ENCODE results near the gene MYRFL. TPM values are rescaled to one million over a fixed set of nuclear protein-coding genes. Genes with fewer than 3 reads are reported as not detected.

The MYRFL gene
- total RNA-seq, 2 donors from 2014 or later = 0.15 to 0.55 TPM

DNA sequence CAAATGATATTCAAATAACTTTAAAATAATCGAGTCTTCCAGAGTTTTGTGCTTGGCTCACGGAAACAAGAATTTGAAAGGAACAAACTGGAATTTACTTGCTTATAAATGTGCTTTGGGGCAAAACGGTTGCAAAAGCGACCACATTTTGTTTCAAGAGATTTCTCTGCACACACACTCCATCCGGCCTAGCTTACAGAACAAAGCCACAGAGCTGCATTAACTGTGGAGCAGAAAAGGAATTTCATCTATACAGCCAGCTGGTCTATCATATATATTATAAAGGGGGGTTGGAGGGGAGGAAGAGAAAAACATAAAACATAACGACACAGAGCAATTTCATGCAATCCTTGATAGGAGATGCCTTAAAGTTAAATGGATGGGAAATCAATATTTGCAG, 153.0 kb downstream of the MYRFL start:
- H3K27ac Mint-ChIP-seq = no peak overlapping the region
- Histone ChIP-seq H3K27me3 (ENCODE audit: control insufficient read depth, insufficient read depth, low read length, poor library complexity, severe bottlenecking) (no peaks in the 10 kb centered on the region), H3K9me3 (ENCODE audit: control insufficient read depth, low read length) (peaks cover 7% of the 10 kb centered on the region), H3K4me3 (ENCODE audit: low read length) (no peak overlapping the region), H3K9ac (ENCODE audit: extremely low read depth, low read length, poor library complexity, severe bottlenecking) (no peak overlapping the region), H3K36me3 (ENCODE audit: control insufficient read depth, insufficient read depth, low read length) (no peaks in the 10 kb centered on the region), H3K27ac (ENCODE audit: low read depth, low read length) (no peak overlapping the region), H3K4me1 (ENCODE audit: control insufficient read depth, insufficient read depth, low read length) (no peaks in the 10 kb centered on the region)
- peaks cover 2% of the 10 kb centered on the region for H3K27me3 Mint-ChIP-seq (ENCODE audit: insufficient read depth)
- TF ChIP-seq, protein P1, sequence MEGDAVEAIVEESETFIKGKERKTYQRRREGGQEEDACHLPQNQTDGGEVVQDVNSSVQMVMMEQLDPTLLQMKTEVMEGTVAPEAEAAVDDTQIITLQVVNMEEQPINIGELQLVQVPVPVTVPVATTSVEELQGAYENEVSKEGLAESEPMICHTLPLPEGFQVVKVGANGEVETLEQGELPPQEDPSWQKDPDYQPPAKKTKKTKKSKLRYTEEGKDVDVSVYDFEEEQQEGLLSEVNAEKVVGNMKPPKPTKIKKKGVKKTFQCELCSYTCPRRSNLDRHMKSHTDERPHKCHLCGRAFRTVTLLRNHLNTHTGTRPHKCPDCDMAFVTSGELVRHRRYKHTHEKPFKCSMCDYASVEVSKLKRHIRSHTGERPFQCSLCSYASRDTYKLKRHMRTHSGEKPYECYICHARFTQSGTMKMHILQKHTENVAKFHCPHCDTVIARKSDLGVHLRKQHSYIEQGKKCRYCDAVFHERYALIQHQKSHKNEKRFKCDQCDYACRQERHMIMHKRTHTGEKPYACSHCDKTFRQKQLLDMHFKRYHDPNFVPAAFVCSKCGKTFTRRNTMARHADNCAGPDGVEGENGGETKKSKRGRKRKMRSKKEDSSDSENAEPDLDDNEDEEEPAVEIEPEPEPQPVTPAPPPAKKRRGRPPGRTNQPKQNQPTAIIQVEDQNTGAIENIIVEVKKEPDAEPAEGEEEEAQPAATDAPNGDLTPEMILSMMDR (conservative IDR thresholded peaks at IDR 0.05) = no peak
- no peak overlapping the region for H3K4me3 Mint-ChIP-seq
- peaks cover 11% of the 10 kb centered on the region for H3K9me3 Mint-ChIP-seq
- H3K4me1 Mint-ChIP-seq = peaks cover 7% of the 10 kb centered on the region
- no peak for DNase-seq
- H3K36me3 Mint-ChIP-seq (ENCODE audit: low read depth) = no peaks in the 10 kb centered on the region
- WGBS, 2 experiments (ENCODE audit: insufficient coverage in 1 of 2, insufficient read length in 1 of 2) = 83 to 96% methylated on average over 4 to 5 of the region's 6 CpGs

DNA sequence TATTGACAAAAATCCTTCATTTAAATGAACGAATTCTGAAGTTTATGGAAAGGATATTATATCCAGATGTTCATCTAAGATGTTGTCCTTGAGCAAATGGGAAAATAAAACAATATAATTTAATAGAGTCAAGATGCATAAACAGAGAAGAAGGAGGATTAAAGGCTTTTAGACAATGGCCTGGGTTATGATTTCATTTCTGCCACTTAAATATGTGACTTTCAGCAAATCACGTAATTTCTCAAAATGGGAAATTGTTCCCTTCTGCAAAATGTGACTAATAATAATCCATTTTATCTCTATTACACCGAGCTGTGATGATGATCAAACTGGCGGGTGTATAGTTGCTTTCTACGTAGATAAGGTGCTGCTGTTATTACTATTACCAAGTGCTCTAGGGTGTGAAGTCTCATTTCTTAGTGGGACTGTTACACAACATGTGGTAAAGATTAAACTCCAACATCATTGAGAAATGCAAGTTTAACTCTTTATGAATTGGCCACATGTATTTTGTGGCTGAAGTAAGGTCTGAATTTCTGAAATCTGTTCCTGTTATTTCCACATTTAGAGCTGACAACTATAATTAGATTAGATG, 157.0 kb downstream of the MYRFL start:
- Mint-ChIP-seq H3K27ac (no peak overlapping the region), H3K4me1 (peaks cover 2% of the 10 kb centered on the region), H3K9me3 (peaks cover 15% of the 10 kb centered on the region), H3K36me3 (ENCODE audit: low read depth) (no peaks in the 10 kb centered on the region), H3K4me3 (no peak overlapping the region), H3K27me3 (ENCODE audit: insufficient read depth) (peaks cover 2% of the 10 kb centered on the region)
- Histone ChIP-seq H3K36me3 (ENCODE audit: control insufficient read depth, insufficient read depth, low read length) (no peaks in the 10 kb centered on the region), H3K4me1 (ENCODE audit: control insufficient read depth, insufficient read depth, low read length) (no peaks in the 10 kb centered on the region), H3K27ac (ENCODE audit: low read depth, low read length) (no peak overlapping the region), H3K4me3 (ENCODE audit: low read length) (no peak overlapping the region), H3K27me3 (ENCODE audit: control insufficient read depth, insufficient read depth, low read length, poor library complexity, severe bottlenecking) (no peaks in the 10 kb centered on the region), H3K9me3 (ENCODE audit: control insufficient read depth, low read length) (peaks cover 7% of the 10 kb centered on the region), H3K9ac (ENCODE audit: extremely low read depth, low read length, poor library complexity, severe bottlenecking) (no peak overlapping the region)
- DNase-seq = no peak
- 80 to 92% methylated on average over 2 to 5 of the region's 5 CpGs for WGBS, 2 experiments (ENCODE audit: insufficient coverage in 1 of 2, insufficient read length in 1 of 2)
- TF ChIP-seq, protein P1 (conservative IDR thresholded peaks at IDR 0.05) = no peak

DNA sequence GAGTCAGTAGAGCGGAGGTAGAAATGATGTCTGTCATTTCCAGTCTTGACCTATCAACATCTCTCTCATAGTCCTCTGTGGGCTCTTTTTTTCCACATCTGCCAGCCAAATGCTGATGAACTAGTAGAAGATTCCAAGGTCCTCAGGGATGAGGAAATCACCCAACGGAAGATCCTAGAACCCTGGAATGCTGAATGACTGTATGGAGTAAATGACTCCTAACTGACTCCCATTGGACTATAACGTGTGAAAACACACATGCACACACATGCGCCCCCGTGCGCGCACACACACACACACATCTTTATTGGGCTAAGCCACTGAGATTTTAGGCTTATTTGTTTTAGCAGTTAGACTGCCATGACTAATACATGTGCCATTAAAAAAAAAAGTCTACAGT, 159.2 kb downstream of the MYRFL start:
- Mint-ChIP-seq H3K36me3 (ENCODE audit: low read depth) (no peaks in the 10 kb centered on the region), H3K27me3 (ENCODE audit: insufficient read depth) (peaks cover 2% of the 10 kb centered on the region), H3K27ac (no peak overlapping the region), H3K4me1 (no peaks in the 10 kb centered on the region), H3K9me3 (peaks cover 12% of the 10 kb centered on the region), H3K4me3 (no peak overlapping the region)
- DNase-seq = no peak
- Histone ChIP-seq H3K9ac (ENCODE audit: extremely low read depth, low read length, poor library complexity, severe bottlenecking) (no peak overlapping the region), H3K4me3 (ENCODE audit: low read length) (no peak overlapping the region), H3K27ac (ENCODE audit: low read depth, low read length) (no peak overlapping the region), H3K4me1 (ENCODE audit: control insufficient read depth, insufficient read depth, low read length) (no peaks in the 10 kb centered on the region), H3K9me3 (ENCODE audit: control insufficient read depth, low read length) (peaks cover 6% of the 10 kb centered on the region), H3K36me3 (ENCODE audit: control insufficient read depth, insufficient read depth, low read length) (no peaks in the 10 kb centered on the region), H3K27me3 (ENCODE audit: control insufficient read depth, insufficient read depth, low read length, poor library complexity, severe bottlenecking) (no peaks in the 10 kb centered on the region)
- 92% methylated on average over 7 of the region's 7 CpGs; no CpG with 5 or more reads in 1 of the 2 experiments for whole genome bisulfite sequencing, 2 experiments (ENCODE audit: insufficient coverage in 1 of 2, insufficient read length in 1 of 2)
- TF ChIP-seq, protein P1 (conservative IDR thresholded peaks at IDR 0.05) = no peak
